Astrocyte (in vitro differentiated cells and primary cell): Measurements from ENCODE around the gene COX7B2. TPM values are rescaled to one million over a fixed set of nuclear protein-coding genes. Genes with fewer than 3 reads are reported as not detected.

Experiments used
- DNase-seq: peaks from one replicate; pipeline ENCODE4 v3.0.0-alpha.2; 2010; ENCODE audit warnings: low read depth
- FAIRE-seq: peaks from 2 replicates; lab custom pipeline; 2011; peaks lifted over from hg19 to GRCh38; lab: Jason Lieb, UNC
- H2AFZ ChIP-seq: 2 replicates; pipeline ENCODE4 v1.6.0; 2012; ENCODE audit warnings: low read depth, low read length, inconsistent platforms
- H3K27ac ChIP-seq: 2 replicates; pipeline ENCODE4 v1.5.1; 2011; ENCODE audit warnings: low read depth, low read length, inconsistent platforms
- H3K27me3 ChIP-seq: 2 replicates; pipeline ENCODE4 v1.6.0; 2011; ENCODE audit warnings: low read length, inconsistent platforms; ENCODE audit not compliant: insufficient read depth
- H3K36me3 ChIP-seq: 2 replicates; pipeline ENCODE4 v1.5.1; 2011; ENCODE audit warnings: low read length, inconsistent platforms; ENCODE audit not compliant: insufficient read depth
- H3K4me1 ChIP-seq: 2 replicates; pipeline ENCODE4 v1.5.1; 2011; ENCODE audit warnings: low read length, inconsistent platforms; ENCODE audit not compliant: insufficient read depth
- H3K4me2 ChIP-seq: 2 replicates; pipeline ENCODE4 v1.6.0; 2012; ENCODE audit warnings: low read length, inconsistent platforms
- H3K4me3 ChIP-seq: 2 replicates; pipeline ENCODE4 v1.5.1; 2011; ENCODE audit warnings: low read depth, mild to moderate bottlenecking, low read length, inconsistent platforms; ENCODE audit not compliant: insufficient read depth
- H3K79me2 ChIP-seq: 2 replicates; pipeline ENCODE4 v1.6.0; 2012; ENCODE audit warnings: mild to moderate bottlenecking, low read length, inconsistent platforms; ENCODE audit not compliant: insufficient read depth
- H3K9ac ChIP-seq: 2 replicates; pipeline ENCODE4 v1.6.0; 2012; ENCODE audit warnings: mild to moderate bottlenecking, low read length, inconsistent platforms
- H3K9me3 ChIP-seq: 2 replicates; pipeline ENCODE4 v1.5.1; 2012; ENCODE audit warnings: low read depth, mild to moderate bottlenecking, low read length, inconsistent platforms; ENCODE audit not compliant: insufficient read depth
- H4K20me1 ChIP-seq: 2 replicates; pipeline ENCODE4 v1.6.0; 2012; ENCODE audit warnings: low read length, inconsistent platforms; ENCODE audit not compliant: insufficient read depth
- H3K27ac Mint-ChIP-seq: one replicate; pipeline ENCODE4 v1.8.0; 2021; ENCODE audit warnings: mild to moderate bottlenecking, mixed read lengths; ENCODE audit not compliant: unreplicated experiment
- H3K27me3 Mint-ChIP-seq: one replicate; pipeline ENCODE4 v1.8.0; 2021; ENCODE audit warnings: low read depth, mixed read lengths; ENCODE audit not compliant: unreplicated experiment
- H3K36me3 Mint-ChIP-seq: one replicate; pipeline ENCODE4 v1.8.0; 2021; ENCODE audit warnings: low read depth, mixed read lengths; ENCODE audit not compliant: unreplicated experiment
- H3K4me1 Mint-ChIP-seq: one replicate; pipeline ENCODE4 v1.8.0; 2021; ENCODE audit warnings: low read depth, mixed read lengths; ENCODE audit not compliant: unreplicated experiment
- H3K4me3 Mint-ChIP-seq: one replicate; pipeline ENCODE4 v1.8.0; 2021; ENCODE audit warnings: mild to moderate bottlenecking, moderate library complexity, mixed read lengths; ENCODE audit not compliant: unreplicated experiment
- H3K9me3 Mint-ChIP-seq: one replicate; pipeline ENCODE4 v1.8.0; 2021; ENCODE audit warnings: mild to moderate bottlenecking, mixed read lengths; ENCODE audit not compliant: unreplicated experiment
- EZH2 ChIP-seq: IDR thresholded peaks from 2 replicates; pipeline ENCODE4 v1.6.1; 2012; ENCODE audit warnings: mild to moderate bottlenecking, low read length, inconsistent platforms; ENCODE audit not compliant: insufficient read depth
- total RNA-seq: library from RNA; stranded (reverse); gene quantifications from 2 replicates; pipeline ENCODE4 v1.2.1, GENCODE V29; 2021
- TF ChIP-seq, protein P1 (sequence below): IDR thresholded peaks from 2 replicates; pipeline ENCODE4 v1.5.1; 2011; ENCODE audit warnings: low read depth, mild to moderate bottlenecking, inconsistent platforms, low read length, moderate library complexity; ENCODE audit not compliant: insufficient read depth

Gene COX7B2
- total RNA-seq, 1 donor from 2014 or later: not detected

- Mint-ChIP-seq H3K27me3 (no peaks in the 10 kb centered on the region), H3K4me3 (no peak overlapping the region), H3K27ac (no peak overlapping the region), H3K4me1 (no peaks in the 10 kb centered on the region), H3K9me3 (no peaks in the 10 kb centered on the region), H3K36me3 (no peaks in the 10 kb centered on the region)
- no peaks in the 10 kb centered on the region for H3K4me1 ChIP-seq
- no peak overlapping the region for H2AFZ ChIP-seq
- DNase-seq (no peak), FAIRE-seq (no peak)
- H3K79me2 ChIP-seq: no peaks in the 10 kb centered on the region
- H4K20me1 ChIP-seq: no peaks in the 10 kb centered on the region
- H3K4me3 ChIP-seq: no peak overlapping the region
- H3K9ac ChIP-seq: no peak overlapping the region
- H3K9me3 ChIP-seq: no peaks in the 10 kb centered on the region
- no peaks in the 10 kb centered on the region for H3K36me3 ChIP-seq
- H3K27ac ChIP-seq: no peak overlapping the region
- H3K27me3 ChIP-seq: no peaks in the 10 kb centered on the region
- no peak for TF ChIP-seq EZH2
- TF ChIP-seq, protein P1, sequence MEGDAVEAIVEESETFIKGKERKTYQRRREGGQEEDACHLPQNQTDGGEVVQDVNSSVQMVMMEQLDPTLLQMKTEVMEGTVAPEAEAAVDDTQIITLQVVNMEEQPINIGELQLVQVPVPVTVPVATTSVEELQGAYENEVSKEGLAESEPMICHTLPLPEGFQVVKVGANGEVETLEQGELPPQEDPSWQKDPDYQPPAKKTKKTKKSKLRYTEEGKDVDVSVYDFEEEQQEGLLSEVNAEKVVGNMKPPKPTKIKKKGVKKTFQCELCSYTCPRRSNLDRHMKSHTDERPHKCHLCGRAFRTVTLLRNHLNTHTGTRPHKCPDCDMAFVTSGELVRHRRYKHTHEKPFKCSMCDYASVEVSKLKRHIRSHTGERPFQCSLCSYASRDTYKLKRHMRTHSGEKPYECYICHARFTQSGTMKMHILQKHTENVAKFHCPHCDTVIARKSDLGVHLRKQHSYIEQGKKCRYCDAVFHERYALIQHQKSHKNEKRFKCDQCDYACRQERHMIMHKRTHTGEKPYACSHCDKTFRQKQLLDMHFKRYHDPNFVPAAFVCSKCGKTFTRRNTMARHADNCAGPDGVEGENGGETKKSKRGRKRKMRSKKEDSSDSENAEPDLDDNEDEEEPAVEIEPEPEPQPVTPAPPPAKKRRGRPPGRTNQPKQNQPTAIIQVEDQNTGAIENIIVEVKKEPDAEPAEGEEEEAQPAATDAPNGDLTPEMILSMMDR: no peak
- H3K4me2 ChIP-seq: no peak overlapping the region
Measured at GRCh38 chr4:46793036-46793435, 116.0 kb downstream of the COX7B2 start.

GRCh38 chr4:46781434-46782092 lies 127.5 kb downstream of the COX7B2 start:
- Histone ChIP-seq H2AFZ (no peak overlapping the region), H3K27ac (no peak overlapping the region), H4K20me1 (no peaks in the 10 kb centered on the region), H3K9me3 (no peaks in the 10 kb centered on the region), H3K4me2 (no peak overlapping the region), H3K4me1 (no peaks in the 10 kb centered on the region), H3K4me3 (no peak overlapping the region), H3K27me3 (no peaks in the 10 kb centered on the region), H3K9ac (no peak overlapping the region), H3K79me2 (no peaks in the 10 kb centered on the region), H3K36me3 (no peaks in the 10 kb centered on the region)
- Mint-ChIP-seq H3K36me3 (no peaks in the 10 kb centered on the region), H3K9me3 (peaks cover 5% of the 10 kb centered on the region), H3K27ac (no peak overlapping the region), H3K4me1 (no peaks in the 10 kb centered on the region), H3K27me3 (no peaks in the 10 kb centered on the region), H3K4me3 (no peak overlapping the region)
- no peak for TF ChIP-seq EZH2
- TF ChIP-seq, protein P1: no peak
- DNase-seq (no peak), FAIRE-seq (no peak)

DNA sequence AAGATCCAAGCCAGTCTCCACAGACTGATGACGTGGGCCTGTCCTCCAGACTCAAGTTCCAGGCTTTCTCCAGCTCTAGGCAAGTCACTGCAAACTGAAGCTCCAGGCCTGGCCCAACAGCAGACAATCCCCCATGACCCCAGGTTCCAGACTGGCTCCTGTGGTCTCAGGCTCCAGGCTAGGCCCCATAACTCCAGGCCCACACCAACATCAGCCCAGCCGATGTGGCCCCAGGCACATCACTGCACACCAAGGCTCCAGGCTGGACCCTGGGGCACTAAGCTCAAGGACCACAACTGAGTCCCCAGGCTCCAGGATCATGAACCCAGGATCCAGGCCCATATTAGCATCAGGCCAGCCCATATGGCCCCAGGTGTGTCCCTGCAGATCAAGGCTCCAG lies 143.6 kb downstream of the COX7B2 start:
- TF ChIP-seq EZH2: no peak
- TF ChIP-seq, protein P1: no peak
- H3K4me3 ChIP-seq: no peak overlapping the region
- DNase-seq (no peak), FAIRE-seq (no peak)
- H3K27ac Mint-ChIP-seq: no peak overlapping the region
- H3K4me1 ChIP-seq: no peaks in the 10 kb centered on the region
- H3K4me2 ChIP-seq: no peak overlapping the region
- no peaks in the 10 kb centered on the region for H3K27me3 ChIP-seq
- H4K20me1 ChIP-seq: no peaks in the 10 kb centered on the region
- no peak overlapping the region for H3K9ac ChIP-seq
- H3K36me3 Mint-ChIP-seq: no peaks in the 10 kb centered on the region
- peaks cover 2% of the 10 kb centered on the region for H3K9me3 Mint-ChIP-seq
- no peaks in the 10 kb centered on the region for H3K36me3 ChIP-seq
- H2AFZ ChIP-seq: no peak overlapping the region
- no peaks in the 10 kb centered on the region for H3K79me2 ChIP-seq
- H3K4me1 Mint-ChIP-seq: no peaks in the 10 kb centered on the region
- H3K27me3 Mint-ChIP-seq: no peaks in the 10 kb centered on the region
- no peak overlapping the region for H3K27ac ChIP-seq
- no peaks in the 10 kb centered on the region for H3K9me3 ChIP-seq
- no peak overlapping the region for H3K4me3 Mint-ChIP-seq
